ENCODE results near the gene TMEM237. TPM values are rescaled to one million over a fixed set of nuclear protein-coding genes. Genes with fewer than 3 reads are reported as not detected.
"Not testable (repeated sequence)": the region's sequence is repeated elsewhere in the genome, so short reads cannot be mapped to it uniquely, and the experiment has no call there.

The TMEM237 gene
- total RNA-seq = 23.6 TPM

GRCh38 chr2:201643216-201643890 lies at the start of gene TMEM237:
TSS of gene TMEM237 (minus strand) at chr2:201643503. CDS start at chr2:201643400, 103 bp downstream.
- peak; percentile 51 for DNase-seq (ENCODE audit: low spot score)

- no peak for DNase-seq (ENCODE audit: low spot score)
Observed at GRCh38 chr2:201685156-201685555, 41.9 kb upstream of the TMEM237 start.

GRCh38 chr2:201680743-201681142 lies 37.4 kb upstream of the TMEM237 start:
- no peak for DNase-seq (ENCODE audit: low spot score)

- DNase-seq (ENCODE audit: low spot score) = no peak
Observed at GRCh38 chr2:201678401-201678800, 35.1 kb upstream of the TMEM237 start.

GRCh38 chr2:201675454-201675853 lies 32.2 kb upstream of the TMEM237 start:
- no peak for DNase-seq (ENCODE audit: low spot score)

- no peak for DNase-seq (ENCODE audit: low spot score)
Observed at GRCh38 chr2:201674794-201675193, 31.5 kb upstream of the TMEM237 start.

- no peak for DNase-seq (ENCODE audit: low spot score)
Observed at GRCh38 chr2:201674298-201674697, 31.0 kb upstream of the TMEM237 start.

GRCh38 chr2:201673546-201673945 lies 30.2 kb upstream of the TMEM237 start:
- no peak for DNase-seq (ENCODE audit: low spot score)

GRCh38 chr2:201671205-201671604 lies 27.9 kb upstream of the TMEM237 start:
- DNase-seq (ENCODE audit: low spot score) = not testable (repeated sequence)

- DNase-seq (ENCODE audit: low spot score) = no peak
Observed at GRCh38 chr2:201669865-201670264, 26.6 kb upstream of the TMEM237 start.

GRCh38 chr2:201668402-201668910 lies 25.2 kb upstream of the TMEM237 start:
- no peak for DNase-seq (ENCODE audit: low spot score)

- DNase-seq (ENCODE audit: low spot score) = no peak
Observed at GRCh38 chr2:201664334-201664733, 21.0 kb upstream of the TMEM237 start.

GRCh38 chr2:201661366-201661765 lies 18.1 kb upstream of the TMEM237 start:
- no peak for DNase-seq (ENCODE audit: low spot score)

- no peak for DNase-seq (ENCODE audit: low spot score)
Observed at GRCh38 chr2:201660293-201660895, 17.1 kb upstream of the TMEM237 start.

GRCh38 chr2:201656740-201657139 lies 13.4 kb upstream of the TMEM237 start:
- DNase-seq (ENCODE audit: low spot score) = no peak

GRCh38 chr2:201656102-201656501 lies 12.8 kb upstream of the TMEM237 start:
- no peak for DNase-seq (ENCODE audit: low spot score)

GRCh38 chr2:201654616-201655384 lies 11.5 kb upstream of the TMEM237 start:
- no peak for DNase-seq (ENCODE audit: low spot score)

- no peak for DNase-seq (ENCODE audit: low spot score)
Observed at GRCh38 chr2:201653221-201653620, 9.9 kb upstream of the TMEM237 start.

GRCh38 chr2:201649442-201649841 lies 6.1 kb upstream of the TMEM237 start:
- DNase-seq (ENCODE audit: low spot score) = no peak

- DNase-seq (ENCODE audit: low spot score) = no peak
Observed at GRCh38 chr2:201647431-201647830, 4.1 kb upstream of the TMEM237 start.

GRCh38 chr2:201644001-201644400 lies 698 bp upstream of the TMEM237 start:
- no peak for DNase-seq (ENCODE audit: low spot score)

- DNase-seq (ENCODE audit: low spot score) = peak; percentile 81
Observed at GRCh38 chr2:201642579-201643215, 606 bp downstream of the TMEM237 start.
